Measurements from ENCODE around the gene ABLIM1. TPM values are rescaled to one million over a fixed set of nuclear protein-coding genes. Genes with fewer than 3 reads are reported as not detected.

The ABLIM1 gene
- total RNA-seq, 4 donors from 2014 or later = 152 to 373 (median 209) TPM

DNA sequence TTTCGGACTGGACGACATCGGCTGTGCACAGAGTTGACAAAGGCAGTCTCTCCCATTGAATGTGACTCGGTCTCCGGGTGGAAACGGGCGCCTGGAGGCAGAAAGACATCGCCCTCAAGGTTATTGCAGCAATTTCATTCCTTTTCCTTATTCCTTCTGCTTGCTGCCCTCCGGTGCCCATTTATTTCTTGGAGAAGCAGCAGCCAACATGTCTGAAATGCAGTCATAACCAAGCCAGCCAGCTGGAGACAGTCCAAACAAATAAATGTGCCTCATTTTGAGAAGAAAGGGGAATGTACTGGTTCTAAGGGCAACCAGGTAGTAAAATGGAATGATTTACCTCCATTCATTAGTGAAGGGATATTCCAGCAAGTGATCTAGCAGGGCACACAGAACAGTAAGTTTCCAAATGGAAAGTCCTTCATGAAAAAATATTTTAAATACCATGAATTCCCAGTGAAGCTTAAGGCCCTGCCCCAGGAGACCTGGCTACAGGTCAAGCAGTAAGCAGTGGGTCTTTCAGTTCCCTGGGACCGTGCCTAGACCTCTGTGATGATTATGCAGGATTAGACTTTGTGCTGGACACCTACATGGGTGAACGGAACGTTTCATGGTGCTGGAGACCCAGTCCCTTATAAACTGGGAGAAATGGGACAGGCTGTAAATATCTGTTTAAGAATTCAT lies 86.6 kb downstream of the ABLIM1 start:
- Histone ChIP-seq H3K4me3 (no peak overlapping the region), H3K9me3 (no peaks in the 10 kb centered on the region), H3K27me3 (no peaks in the 10 kb centered on the region), H3K27ac (peak overlapping the region in 2 of 4 donors; percentile 22 to 49), H3K36me3 (peaks cover 0 to 4% (median 0%) of the 10 kb centered on the region in 3 donors), H3K4me1 (peaks cover 0 to 32% (median 4%) of the 10 kb centered on the region in 4 donors)
- 68 to 71% methylated on average over 12 of the region's 12 CpGs for WGBS, 2 donors
- TF ChIP-seq EP300 (IDR thresholded peaks at IDR 0.05) (no peak), POLR2A (IDR thresholded peaks at IDR 0.05) (no peak)
- TF ChIP-seq, protein P1, sequence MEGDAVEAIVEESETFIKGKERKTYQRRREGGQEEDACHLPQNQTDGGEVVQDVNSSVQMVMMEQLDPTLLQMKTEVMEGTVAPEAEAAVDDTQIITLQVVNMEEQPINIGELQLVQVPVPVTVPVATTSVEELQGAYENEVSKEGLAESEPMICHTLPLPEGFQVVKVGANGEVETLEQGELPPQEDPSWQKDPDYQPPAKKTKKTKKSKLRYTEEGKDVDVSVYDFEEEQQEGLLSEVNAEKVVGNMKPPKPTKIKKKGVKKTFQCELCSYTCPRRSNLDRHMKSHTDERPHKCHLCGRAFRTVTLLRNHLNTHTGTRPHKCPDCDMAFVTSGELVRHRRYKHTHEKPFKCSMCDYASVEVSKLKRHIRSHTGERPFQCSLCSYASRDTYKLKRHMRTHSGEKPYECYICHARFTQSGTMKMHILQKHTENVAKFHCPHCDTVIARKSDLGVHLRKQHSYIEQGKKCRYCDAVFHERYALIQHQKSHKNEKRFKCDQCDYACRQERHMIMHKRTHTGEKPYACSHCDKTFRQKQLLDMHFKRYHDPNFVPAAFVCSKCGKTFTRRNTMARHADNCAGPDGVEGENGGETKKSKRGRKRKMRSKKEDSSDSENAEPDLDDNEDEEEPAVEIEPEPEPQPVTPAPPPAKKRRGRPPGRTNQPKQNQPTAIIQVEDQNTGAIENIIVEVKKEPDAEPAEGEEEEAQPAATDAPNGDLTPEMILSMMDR (IDR thresholded peaks at IDR 0.05) = no peak
- no peak for DNase-seq (ENCODE audit: low spot score in 2 of 2)

- peaks cover 0 to 6% (median 0%) of the 10 kb centered on the region in 4 donors for H3K4me1 ChIP-seq
- peaks cover 0 to 2% (median 0%) of the 10 kb centered on the region in 3 donors for H3K36me3 ChIP-seq
- H3K27ac ChIP-seq = no peak overlapping the region
- H3K27me3 ChIP-seq = no peaks in the 10 kb centered on the region
- no peak overlapping the region for H3K4me3 ChIP-seq
- no peak for DNase-seq (ENCODE audit: low spot score in 2 of 2)
- WGBS, 2 donors = 96 to 98% methylated on average over 7 of the region's 7 CpGs
- TF ChIP-seq, protein P1 (IDR thresholded peaks at IDR 0.05) = no peak
- TF ChIP-seq POLR2A (IDR thresholded peaks at IDR 0.05) (no peak), EP300 (IDR thresholded peaks at IDR 0.05) (no peak)
- H3K9me3 ChIP-seq = no peaks in the 10 kb centered on the region
Observed at GRCh38 chr10:114566064-114566463, 92.0 kb downstream of the ABLIM1 start.

DNA sequence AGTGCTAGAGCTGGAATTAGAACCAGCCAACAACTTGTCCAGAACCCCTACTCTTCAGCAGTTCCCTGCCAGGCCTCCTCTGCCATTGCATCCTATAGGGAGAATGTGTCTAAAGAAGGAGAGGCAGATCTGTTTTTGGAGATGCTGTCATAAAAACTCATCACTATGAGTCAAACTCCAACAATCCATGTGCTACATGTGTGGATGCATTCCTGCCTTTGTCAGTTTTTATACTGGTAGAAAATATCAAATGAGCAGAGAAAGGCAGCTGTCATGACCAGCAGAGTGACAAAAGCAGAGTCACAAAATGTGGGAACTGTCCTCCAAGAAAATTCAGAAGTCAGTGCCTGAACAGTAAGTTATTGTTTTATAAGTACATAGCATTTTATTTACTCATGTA lies 93.0 kb downstream of the ABLIM1 start:
- no peak for DNase-seq (ENCODE audit: low spot score in 2 of 2)
- H3K27me3 ChIP-seq = no peaks in the 10 kb centered on the region
- no peak overlapping the region for H3K27ac ChIP-seq
- H3K4me1 ChIP-seq = peaks cover 0 to 5% (median 0%) of the 10 kb centered on the region in 4 donors
- H3K9me3 ChIP-seq = no peaks in the 10 kb centered on the region
- no peaks in the 10 kb centered on the region for H3K36me3 ChIP-seq
- no peak overlapping the region for H3K4me3 ChIP-seq
- TF ChIP-seq POLR2A (IDR thresholded peaks at IDR 0.05) = no peak
- TF ChIP-seq, protein P1 (IDR thresholded peaks at IDR 0.05) = no peak

GRCh38 chr10:114561008-114561523 lies 97.0 kb downstream of the ABLIM1 start:
- no peak for DNase-seq (ENCODE audit: low spot score in 2 of 2)
- no peaks in the 10 kb centered on the region for H3K9me3 ChIP-seq
- H3K4me3 ChIP-seq = no peak overlapping the region
- 81 to 84% methylated on average over 7 of the region's 7 CpGs for WGBS, 2 donors
- no peaks in the 10 kb centered on the region for H3K27me3 ChIP-seq
- no peak overlapping the region for H3K27ac ChIP-seq
- TF ChIP-seq EP300 (IDR thresholded peaks at IDR 0.05) = no peak
- TF ChIP-seq, protein P1 (IDR thresholded peaks at IDR 0.05) = no peak
- no peak for TF ChIP-seq POLR2A (IDR thresholded peaks at IDR 0.05)
- peaks cover 0 to 5% (median 0%) of the 10 kb centered on the region in 4 donors for H3K4me1 ChIP-seq
- H3K36me3 ChIP-seq = no peaks in the 10 kb centered on the region

- Histone ChIP-seq H3K36me3 (no peaks in the 10 kb centered on the region), H3K4me1 (peaks cover 0 to 5% (median 0%) of the 10 kb centered on the region in 4 donors), H3K9me3 (no peaks in the 10 kb centered on the region), H3K4me3 (no peak overlapping the region), H3K27ac (no peak overlapping the region), H3K27me3 (no peaks in the 10 kb centered on the region)
- TF ChIP-seq POLR2A (IDR thresholded peaks at IDR 0.05) (no peak), EP300 (IDR thresholded peaks at IDR 0.05) (no peak)
- TF ChIP-seq, protein P1 (IDR thresholded peaks at IDR 0.05) = no peak
- DNase-seq (ENCODE audit: low spot score in 2 of 2) = no peak
- 80 to 88% methylated on average over 5 of the region's 5 CpGs for WGBS, 2 donors
Observed at GRCh38 chr10:114560144-114560543, 97.9 kb downstream of the ABLIM1 start.
